Esophagus squamous epithelium (tissue), 5 donors: Measurements from ENCODE around the gene GSTO2. TPM values are rescaled to one million over a fixed set of nuclear protein-coding genes. Genes with fewer than 3 reads are reported as not detected.
A peak's percentile ranks its signal among the peaks of the same experiment; 100 is the strongest.

Source experiments
- DNase-seq: peaks from one replicate; lab custom pipeline; 2025; lab: John Stamatoyannopoulos, UW
- H3K27ac ChIP-seq, 4 donors: fragments of 200-600 bp; sonication (generic); one replicate each; pipeline ENCODE4 v1.5.1; 2016 to 2019; ENCODE audit warnings: mild to moderate bottlenecking in 1 of 4
- H3K27me3 ChIP-seq, 4 donors: fragments of 200-600 bp; sonication (generic); 1 replicate in 3 of 4; 2 replicates in 1 of 4; pipeline versions ENCODE4 v1.5.1 to v1.6.0; 2017 to 2021; ENCODE audit warnings: antibody characterized with exemption in 1 of 4
- H3K36me3 ChIP-seq, 3 donors: fragments of 200-600 bp; sonication (generic); one replicate each; pipeline ENCODE4 v1.5.1; 2016 to 2019
- H3K4me1 ChIP-seq, 3 donors: fragments of 200-600 bp; sonication (generic); one replicate each; pipeline ENCODE4 v1.5.1; 2017 to 2019
- H3K4me3 ChIP-seq, 4 donors: fragments of 200-600 bp; sonication (generic); 1 replicate in 3 of 4; 2 replicates in 1 of 4; pipeline ENCODE4 v1.5.1; 2016 to 2019; ENCODE audit warnings: mild to moderate bottlenecking in 2 of 4, moderate library complexity in 1 of 4
- H3K9me3 ChIP-seq, 3 donors: fragments of 200-600 bp; sonication (generic); one replicate each; pipeline ENCODE4 v1.5.1; 2016 to 2019
- POLR2A ChIP-seq, 4 donors: fragments of 450-650 bp; IDR thresholded peaks; one replicate each; pipeline ENCODE4 v1.6.1; 2017; ENCODE audit warnings: antibody characterized with exemption in 4 of 4, mild to moderate bottlenecking in 4 of 4, moderate library complexity in 3 of 4
- WGBS, 2 donors: methylation state at CpG; one replicate each; pipeline ENCODE4 v1.1.5; 2018; 5-methylcytosine and 5-hydroxymethylcytosine counted together
- intact Hi-C: fragments of 100-400 bp; cut with DNase I; formaldehyde crosslinking; loops from one replicate; pipeline ENCODE4 v1.15.0; 2022
- total RNA-seq, 4 donors: library from RNA; depleted of rRNA; stranded (reverse); fragments of >200 nt; gene quantifications; one replicate each; pipeline ENCODE4 v1.1.0, GENCODE V29; 2016
- TF ChIP-seq, protein P1 (sequence below), 6 experiments: fragments of 450-650 bp in 4 of 6; fragments of 200-600 bp in 2 of 6; sonication (generic) in 2 of 6; IDR thresholded peaks; one replicate each; pipeline ENCODE4 v1.5.1; 2016 to 2019; ENCODE audit warnings: antibody characterized with exemption in 6 of 6, mild to moderate bottlenecking in 4 of 6, moderate library complexity in 4 of 6
- donor health status: DM: yes; HTN: yes; CAD: no.

GSTO2 gene
- total RNA-seq, 4 donors from 2014 or later = 6.1 to 20.6 (median 13.8) TPM

- peak in 2 of 4 donors; percentile 72 to 73 for TF ChIP-seq POLR2A (IDR thresholded peaks at IDR 0.05)
- TF ChIP-seq, protein P1, sequence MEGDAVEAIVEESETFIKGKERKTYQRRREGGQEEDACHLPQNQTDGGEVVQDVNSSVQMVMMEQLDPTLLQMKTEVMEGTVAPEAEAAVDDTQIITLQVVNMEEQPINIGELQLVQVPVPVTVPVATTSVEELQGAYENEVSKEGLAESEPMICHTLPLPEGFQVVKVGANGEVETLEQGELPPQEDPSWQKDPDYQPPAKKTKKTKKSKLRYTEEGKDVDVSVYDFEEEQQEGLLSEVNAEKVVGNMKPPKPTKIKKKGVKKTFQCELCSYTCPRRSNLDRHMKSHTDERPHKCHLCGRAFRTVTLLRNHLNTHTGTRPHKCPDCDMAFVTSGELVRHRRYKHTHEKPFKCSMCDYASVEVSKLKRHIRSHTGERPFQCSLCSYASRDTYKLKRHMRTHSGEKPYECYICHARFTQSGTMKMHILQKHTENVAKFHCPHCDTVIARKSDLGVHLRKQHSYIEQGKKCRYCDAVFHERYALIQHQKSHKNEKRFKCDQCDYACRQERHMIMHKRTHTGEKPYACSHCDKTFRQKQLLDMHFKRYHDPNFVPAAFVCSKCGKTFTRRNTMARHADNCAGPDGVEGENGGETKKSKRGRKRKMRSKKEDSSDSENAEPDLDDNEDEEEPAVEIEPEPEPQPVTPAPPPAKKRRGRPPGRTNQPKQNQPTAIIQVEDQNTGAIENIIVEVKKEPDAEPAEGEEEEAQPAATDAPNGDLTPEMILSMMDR (IDR thresholded peaks at IDR 0.05) = no peak
- Histone ChIP-seq H3K4me3 (peak overlapping the region; percentile 70 to 92 (median 82)), H3K4me1 (peaks cover 14 to 59% (median 45%) of the 10 kb centered on the region in 3 donors), H3K27ac (peak overlapping the region; percentile 96 to 99 (median 98)), H3K27me3 (no peaks in the 10 kb centered on the region), H3K36me3 (peaks cover 0 to 29% (median 0%) of the 10 kb centered on the region in 3 donors), H3K9me3 (no peaks in the 10 kb centered on the region)
- no peak for DNase-seq
- 1% methylated on average over 12 of the region's 12 CpGs for WGBS, 2 donors
- intact Hi-C loops = no loop called here
These were observed 13.5 kb upstream of the GSTO2 start for GRCh38 chr10:104255311-104255981.

GRCh38 chr10:104256335-104256961 is 12.5 kb upstream of the GSTO2 start:
- peak overlapping the region in 3 of 4 donors; percentile 81 to 92 (median 84) for H3K4me3 ChIP-seq
- intact Hi-C loops = no loop called here
- WGBS, 2 donors = 0 to 17% methylated on average over 1 of the region's 1 CpG
- H3K4me1 ChIP-seq = peaks cover 14 to 69% (median 47%) of the 10 kb centered on the region in 3 donors
- peaks cover 0 to 33% (median 0%) of the 10 kb centered on the region in 3 donors for H3K36me3 ChIP-seq
- H3K27ac ChIP-seq = peak overlapping the region; percentile 96 to 99 (median 98)
- H3K9me3 ChIP-seq = no peaks in the 10 kb centered on the region
- TF ChIP-seq, protein P1 (IDR thresholded peaks at IDR 0.05) = no peak
- TF ChIP-seq POLR2A (IDR thresholded peaks at IDR 0.05) = no peak
- no peak for DNase-seq
- H3K27me3 ChIP-seq = no peaks in the 10 kb centered on the region

DNA sequence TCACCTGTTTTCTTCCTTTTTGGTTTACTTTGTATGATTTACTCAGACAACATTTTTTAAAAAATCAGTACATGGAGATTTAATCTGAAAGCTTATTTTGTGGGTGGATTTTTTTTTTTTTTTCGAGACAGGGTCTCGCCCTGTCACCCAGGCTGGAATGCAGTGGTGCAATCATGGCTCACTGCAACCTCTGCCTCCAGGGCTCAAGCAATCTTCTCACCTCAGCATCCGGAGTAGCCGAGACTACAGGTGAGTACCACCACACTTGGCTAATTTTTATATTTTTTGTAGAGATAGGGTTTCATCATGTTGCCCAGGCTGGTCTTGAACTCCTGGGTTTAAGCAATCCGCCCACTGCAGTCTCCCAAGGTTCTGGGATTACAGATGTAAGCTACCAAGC is 11.7 kb upstream of the GSTO2 start:
- intact Hi-C loops = no loop called here
- H3K9me3 ChIP-seq = no peaks in the 10 kb centered on the region
- H3K27me3 ChIP-seq = no peaks in the 10 kb centered on the region
- H3K36me3 ChIP-seq = peaks cover 0 to 41% (median under 1%) of the 10 kb centered on the region in 3 donors
- no peak for DNase-seq
- TF ChIP-seq, protein P1 (IDR thresholded peaks at IDR 0.05) = no peak
- no peak for TF ChIP-seq POLR2A (IDR thresholded peaks at IDR 0.05)
- peak overlapping the region in 3 of 4 donors; percentile 10 to 98 (median 97) for H3K27ac ChIP-seq
- 80 to 81% methylated on average over 5 of the region's 5 CpGs for WGBS, 2 donors
- no peak overlapping the region for H3K4me3 ChIP-seq
- H3K4me1 ChIP-seq = peaks cover 14 to 77% (median 51%) of the 10 kb centered on the region in 3 donors

DNA sequence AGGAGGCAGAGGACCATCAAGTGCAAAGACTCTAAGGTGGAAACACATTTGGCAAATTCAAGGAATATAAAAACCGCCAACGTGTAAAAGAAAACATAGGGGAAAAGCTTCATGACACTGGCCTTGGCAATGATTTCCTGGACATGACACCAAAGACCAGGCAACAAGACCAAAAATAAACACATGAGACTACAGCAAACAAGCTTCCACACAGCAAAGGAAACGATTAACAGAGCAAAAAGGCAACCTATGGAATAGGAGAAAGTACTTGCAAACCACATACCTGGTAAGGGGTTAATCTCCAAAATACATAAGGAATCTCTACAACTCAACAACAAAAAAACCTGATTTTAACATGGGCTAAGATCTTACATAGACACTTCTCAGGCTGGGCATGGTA is 10.8 kb upstream of the GSTO2 start:
- Histone ChIP-seq H3K4me3 (no peak overlapping the region), H3K27ac (peak overlapping the region in 3 of 4 donors; percentile 10 to 97 (median 86)), H3K9me3 (no peaks in the 10 kb centered on the region), H3K27me3 (no peaks in the 10 kb centered on the region), H3K36me3 (peaks cover 5 to 50% (median 8%) of the 10 kb centered on the region in 3 donors), H3K4me1 (peaks cover 14 to 86% (median 53%) of the 10 kb centered on the region in 3 donors)
- no peak for TF ChIP-seq POLR2A (IDR thresholded peaks at IDR 0.05)
- TF ChIP-seq, protein P1 (IDR thresholded peaks at IDR 0.05) = no peak
- intact Hi-C loops = no loop called here
- WGBS, 2 donors = 74 to 75% methylated on average over 3 of the region's 3 CpGs
- no peak for DNase-seq

GRCh38 chr10:104259456-104259855 is 9.5 kb upstream of the GSTO2 start:
- WGBS, 2 donors = 48 to 66% methylated on average over 3 of the region's 3 CpGs
- peaks cover 5 to 63% (median 9%) of the 10 kb centered on the region in 3 donors for H3K36me3 ChIP-seq
- H3K9me3 ChIP-seq = no peaks in the 10 kb centered on the region
- intact Hi-C loops = no loop called here
- TF ChIP-seq, protein P1 (IDR thresholded peaks at IDR 0.05) = no peak
- no peak for TF ChIP-seq POLR2A (IDR thresholded peaks at IDR 0.05)
- no peaks in the 10 kb centered on the region for H3K27me3 ChIP-seq
- peaks cover 14 to 82% (median 47%) of the 10 kb centered on the region in 3 donors for H3K4me1 ChIP-seq
- no peak for DNase-seq
- no peak overlapping the region for H3K4me3 ChIP-seq
- peak overlapping the region; percentile 70 to 97 (median 80) for H3K27ac ChIP-seq
